Fibroblast of skin of left biceps (primary cell): Measurements from ENCODE around the gene EML2.
"Not testable (repeated sequence)": the region's sequence is repeated elsewhere in the genome, so short reads cannot be mapped to it uniquely, and the experiment has no call there.

Source experiments
- DNase-seq, 2 experiments: peaks; one replicate each; pipeline ENCODE4 v3.0.0-alpha.2; 2013; ENCODE audit warnings: low read depth in 2 of 2

The EML2 gene

GRCh38 chr19:45653634-45654033 is 14.4 kb upstream of the EML2 start:
- no peak for DNase-seq

- DNase-seq, result no peak
Observed at GRCh38 chr19:45650722-45651121, 11.5 kb upstream of the EML2 start.

GRCh38 chr19:45646345-45646698 is 7.1 kb upstream of the EML2 start:
- no peak for DNase-seq

GRCh38 chr19:45645631-45646344 is 6.6 kb upstream of the EML2 start:
- DNase-seq, result peak; percentile 76 to 79

- DNase-seq, result no peak
Observed at GRCh38 chr19:45645068-45645630, 6.0 kb upstream of the EML2 start.

- no peak for DNase-seq
Observed at GRCh38 chr19:45643927-45644771, 5.0 kb upstream of the EML2 start.

GRCh38 chr19:45643024-45643926 is 4.1 kb upstream of the EML2 start:
- no peak for DNase-seq

- DNase-seq, result no peak
Observed at GRCh38 chr19:45641274-45642105, 2.3 kb upstream of the EML2 start.

- no peak for DNase-seq
Observed at GRCh38 chr19:45640849-45641273, 1.7 kb upstream of the EML2 start.

- DNase-seq, result no peak
Observed at GRCh38 chr19:45637890-45638667, 1.1 kb downstream of the EML2 start.

GRCh38 chr19:45636902-45637301 is 2.3 kb downstream of the EML2 start:
- no peak for DNase-seq

GRCh38 chr19:45636275-45636674 is 2.9 kb downstream of the EML2 start:
- DNase-seq, result no peak

GRCh38 chr19:45632468-45633196 is 6.6 kb downstream of the EML2 start:
- DNase-seq, result no peak

- peak; percentile 80 to 83 for DNase-seq
Observed at GRCh38 chr19:45630463-45630862, 8.7 kb downstream of the EML2 start.

GRCh38 chr19:45629704-45630103 is 9.5 kb downstream of the EML2 start:
- DNase-seq, result no peak

- not testable (repeated sequence) for DNase-seq
Observed at GRCh38 chr19:45628219-45628618, 11.0 kb downstream of the EML2 start.

- no peak for DNase-seq
Observed at GRCh38 chr19:45623984-45624383, 15.2 kb downstream of the EML2 start.

- DNase-seq, result no peak
Observed at GRCh38 chr19:45621976-45622503, 17.2 kb downstream of the EML2 start.

GRCh38 chr19:45621389-45621788 is 17.8 kb downstream of the EML2 start:
- DNase-seq, result no peak
